Measurements from ENCODE around the gene YJU2.

GRCh38 chr19:4224470-4224869, 22.4 kb upstream of the YJU2 start:
- TF ChIP-seq, protein P1, sequence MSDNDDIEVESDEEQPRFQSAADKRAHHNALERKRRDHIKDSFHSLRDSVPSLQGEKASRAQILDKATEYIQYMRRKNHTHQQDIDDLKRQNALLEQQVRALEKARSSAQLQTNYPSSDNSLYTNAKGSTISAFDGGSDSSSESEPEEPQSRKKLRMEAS (IDR thresholded peaks at IDR 0.05): no peak
- no peak for TF ChIP-seq EZH2 (IDR thresholded peaks at IDR 0.05; ENCODE audit: low read depth, low read length, severe bottlenecking)
- TF ChIP-seq, protein P2, sequence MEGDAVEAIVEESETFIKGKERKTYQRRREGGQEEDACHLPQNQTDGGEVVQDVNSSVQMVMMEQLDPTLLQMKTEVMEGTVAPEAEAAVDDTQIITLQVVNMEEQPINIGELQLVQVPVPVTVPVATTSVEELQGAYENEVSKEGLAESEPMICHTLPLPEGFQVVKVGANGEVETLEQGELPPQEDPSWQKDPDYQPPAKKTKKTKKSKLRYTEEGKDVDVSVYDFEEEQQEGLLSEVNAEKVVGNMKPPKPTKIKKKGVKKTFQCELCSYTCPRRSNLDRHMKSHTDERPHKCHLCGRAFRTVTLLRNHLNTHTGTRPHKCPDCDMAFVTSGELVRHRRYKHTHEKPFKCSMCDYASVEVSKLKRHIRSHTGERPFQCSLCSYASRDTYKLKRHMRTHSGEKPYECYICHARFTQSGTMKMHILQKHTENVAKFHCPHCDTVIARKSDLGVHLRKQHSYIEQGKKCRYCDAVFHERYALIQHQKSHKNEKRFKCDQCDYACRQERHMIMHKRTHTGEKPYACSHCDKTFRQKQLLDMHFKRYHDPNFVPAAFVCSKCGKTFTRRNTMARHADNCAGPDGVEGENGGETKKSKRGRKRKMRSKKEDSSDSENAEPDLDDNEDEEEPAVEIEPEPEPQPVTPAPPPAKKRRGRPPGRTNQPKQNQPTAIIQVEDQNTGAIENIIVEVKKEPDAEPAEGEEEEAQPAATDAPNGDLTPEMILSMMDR (IDR thresholded peaks at IDR 0.05; ENCODE audit: control extremely low read depth in 1 of 3, insufficient read depth in 1 of 3, low read depth in 1 of 3, low read length in 3 of 3): no peak
- TF ChIP-seq RAD21 (IDR thresholded peaks at IDR 0.05 in 1 of 2, conservative IDR thresholded peaks at IDR 0.05 in 1 of 2; ENCODE audit: low read depth in 2 of 2, low read length in 2 of 2): no peak
- no peak for TF ChIP-seq POLR2A (IDR thresholded peaks at IDR 0.05; ENCODE audit: control extremely low read depth in 1 of 2, low read depth in 2 of 2, low read length in 2 of 2)
- TF ChIP-seq, protein P3, sequence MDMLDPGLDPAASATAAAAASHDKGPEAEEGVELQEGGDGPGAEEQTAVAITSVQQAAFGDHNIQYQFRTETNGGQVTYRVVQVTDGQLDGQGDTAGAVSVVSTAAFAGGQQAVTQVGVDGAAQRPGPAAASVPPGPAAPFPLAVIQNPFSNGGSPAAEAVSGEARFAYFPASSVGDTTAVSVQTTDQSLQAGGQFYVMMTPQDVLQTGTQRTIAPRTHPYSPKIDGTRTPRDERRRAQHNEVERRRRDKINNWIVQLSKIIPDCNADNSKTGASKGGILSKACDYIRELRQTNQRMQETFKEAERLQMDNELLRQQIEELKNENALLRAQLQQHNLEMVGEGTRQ (IDR thresholded peaks at IDR 0.05; ENCODE audit: low read length): no peak
- no peak for TF ChIP-seq YY1 (IDR thresholded peaks at IDR 0.05; ENCODE audit: low read depth, low read length)
- TF ChIP-seq SAP30 (IDR thresholded peaks at IDR 0.05; ENCODE audit: insufficient read depth, insufficient replicate concordance, low read length): no peak
- TF ChIP-seq ASH2L (IDR thresholded peaks at IDR 0.05; ENCODE audit: low read length): no peak
- TF ChIP-seq TEAD4 (IDR thresholded peaks at IDR 0.05; ENCODE audit: low read depth, low read length): no peak
